ENCODE results near the gene UHRF2.
A peak's percentile ranks its signal among the peaks of the same experiment; 100 is the strongest.
"Not testable (repeated sequence)": the region's sequence is repeated elsewhere in the genome, so short reads cannot be mapped to it uniquely, and the experiment has no call there.

UHRF2 gene, protein sequence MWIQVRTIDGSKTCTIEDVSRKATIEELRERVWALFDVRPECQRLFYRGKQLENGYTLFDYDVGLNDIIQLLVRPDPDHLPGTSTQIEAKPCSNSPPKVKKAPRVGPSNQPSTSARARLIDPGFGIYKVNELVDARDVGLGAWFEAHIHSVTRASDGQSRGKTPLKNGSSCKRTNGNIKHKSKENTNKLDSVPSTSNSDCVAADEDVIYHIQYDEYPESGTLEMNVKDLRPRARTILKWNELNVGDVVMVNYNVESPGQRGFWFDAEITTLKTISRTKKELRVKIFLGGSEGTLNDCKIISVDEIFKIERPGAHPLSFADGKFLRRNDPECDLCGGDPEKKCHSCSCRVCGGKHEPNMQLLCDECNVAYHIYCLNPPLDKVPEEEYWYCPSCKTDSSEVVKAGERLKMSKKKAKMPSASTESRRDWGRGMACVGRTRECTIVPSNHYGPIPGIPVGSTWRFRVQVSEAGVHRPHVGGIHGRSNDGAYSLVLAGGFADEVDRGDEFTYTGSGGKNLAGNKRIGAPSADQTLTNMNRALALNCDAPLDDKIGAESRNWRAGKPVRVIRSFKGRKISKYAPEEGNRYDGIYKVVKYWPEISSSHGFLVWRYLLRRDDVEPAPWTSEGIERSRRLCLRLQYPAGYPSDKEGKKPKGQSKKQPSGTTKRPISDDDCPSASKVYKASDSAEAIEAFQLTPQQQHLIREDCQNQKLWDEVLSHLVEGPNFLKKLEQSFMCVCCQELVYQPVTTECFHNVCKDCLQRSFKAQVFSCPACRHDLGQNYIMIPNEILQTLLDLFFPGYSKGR

DNA sequence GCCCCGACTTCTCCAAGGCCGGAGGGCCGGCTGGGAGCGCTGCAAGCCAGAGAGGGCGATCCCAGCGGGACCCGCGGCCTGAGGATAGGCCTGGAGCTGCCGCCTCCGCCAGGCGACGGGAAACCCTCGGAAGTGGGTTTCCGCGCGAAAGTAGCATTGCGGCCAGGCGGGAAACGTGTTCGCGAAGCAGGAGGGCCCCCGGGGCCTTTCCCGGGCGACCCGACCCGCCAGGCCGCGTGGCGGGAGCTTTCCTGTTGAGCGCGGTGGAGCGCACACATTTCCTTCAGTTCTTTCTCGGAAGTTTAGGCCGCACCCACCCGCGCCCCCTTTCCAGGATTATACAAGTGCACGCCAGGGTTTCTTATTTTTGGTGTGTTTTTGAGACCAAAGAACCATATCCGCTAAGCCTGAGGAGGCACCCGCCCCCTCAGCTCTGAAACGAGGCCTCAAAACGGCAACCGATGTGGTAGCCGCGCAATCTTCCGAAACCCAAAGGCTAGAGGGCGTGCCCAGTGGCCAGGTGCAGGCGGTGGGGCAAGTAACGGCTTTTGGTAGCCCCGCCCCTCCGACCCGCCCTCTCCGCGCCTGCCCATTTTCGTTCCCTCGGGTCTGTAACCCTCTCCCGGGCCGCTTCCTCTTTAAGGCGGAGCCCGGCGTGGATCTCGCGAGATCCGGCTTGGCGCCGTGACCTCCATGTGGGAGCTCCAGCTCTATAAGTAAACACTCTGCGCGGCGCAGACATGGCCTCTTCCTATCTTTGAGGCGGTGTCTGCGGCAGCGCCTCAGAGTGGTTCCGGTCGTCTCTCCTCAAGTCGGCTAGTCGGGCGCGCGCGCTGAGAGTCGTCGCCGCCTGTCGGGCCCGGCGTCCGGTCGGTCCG lies at the start of gene UHRF2:
Gene UHRF2, plus strand, starts transcription at position 713 of the 878 bp plus-strand sequence. CDS start 292 bp downstream, outside the sequence.
- peak; percentile 97 for DNase-seq

DNA sequence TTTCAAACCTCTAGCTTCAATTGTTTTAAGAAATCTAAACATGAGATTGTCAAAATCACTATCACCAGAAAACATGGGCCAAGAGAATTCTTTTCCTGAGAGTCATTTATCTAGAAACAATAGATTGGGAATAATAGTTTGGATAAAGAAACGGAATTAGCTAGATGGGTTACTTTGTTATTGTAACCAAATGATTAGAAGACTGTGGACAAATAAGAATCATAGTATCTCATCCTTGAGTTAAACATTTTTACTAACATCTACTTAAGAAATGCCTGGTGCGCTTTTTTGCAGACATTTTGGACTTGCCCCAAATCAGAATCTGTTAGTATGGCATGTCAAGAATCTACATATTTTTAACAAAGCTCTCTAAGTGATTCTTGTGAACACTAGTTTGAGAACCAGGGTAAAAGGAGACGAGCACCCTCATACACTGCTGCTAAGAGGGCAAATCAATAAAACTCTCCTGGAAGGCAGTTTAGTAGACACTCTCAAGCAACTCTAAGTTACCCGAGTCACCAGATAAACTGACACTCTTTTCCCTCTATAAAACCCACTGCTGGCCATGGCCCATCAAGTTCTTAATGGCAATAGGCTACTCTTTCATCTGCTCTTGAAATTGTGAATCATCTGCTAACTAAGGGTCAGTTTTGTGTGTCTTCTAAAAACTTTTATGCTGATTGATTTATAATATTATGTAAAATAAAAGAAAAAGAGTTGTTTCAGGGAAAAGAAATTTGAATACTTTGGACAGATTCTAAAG lies 45.7 kb upstream of the UHRF2 start:
- DNase-seq, result no peak

DNA sequence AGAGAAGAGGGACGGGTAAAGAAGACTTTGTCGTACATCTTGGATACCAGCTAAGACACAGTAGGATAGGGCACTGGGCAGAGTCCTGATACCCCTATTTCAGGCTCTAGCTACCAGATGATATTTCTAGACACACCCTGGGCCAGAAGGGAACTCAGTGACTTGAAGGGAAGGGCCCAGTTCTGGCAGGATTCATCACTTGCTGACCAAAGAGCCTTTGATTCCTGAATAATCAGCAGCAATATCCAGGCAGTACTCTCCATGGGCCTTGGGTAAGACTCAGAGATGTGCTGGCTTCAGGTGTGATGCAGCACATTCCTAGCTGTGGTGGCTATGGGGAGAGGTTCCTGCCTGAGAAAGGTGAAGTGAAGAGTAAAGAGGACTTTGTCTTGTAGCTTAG lies 44.2 kb upstream of the UHRF2 start:
- DNase-seq, result no peak

DNA sequence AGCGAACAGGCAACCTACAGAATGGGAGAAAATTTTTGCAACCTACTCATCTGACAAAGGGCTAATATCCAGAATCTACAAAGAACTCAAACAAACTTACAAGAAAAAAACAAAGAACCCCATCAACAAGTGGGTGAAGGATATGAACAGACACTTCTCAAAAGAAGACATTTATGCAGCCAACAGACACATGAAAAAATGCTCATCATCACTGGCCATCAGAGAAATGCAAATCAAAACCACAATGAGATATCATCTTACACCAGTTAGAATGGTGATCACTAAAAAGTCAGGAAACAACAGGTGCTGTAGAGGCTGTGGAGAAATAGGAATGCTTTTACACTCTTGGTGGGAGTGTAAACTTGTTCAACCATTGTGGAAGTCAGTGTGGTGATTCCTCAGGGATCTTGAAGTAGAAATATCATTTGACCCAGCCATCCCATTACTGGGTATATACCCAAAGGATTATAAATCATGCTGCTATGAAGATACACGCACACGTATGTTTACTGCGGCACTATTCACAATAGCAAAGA lies 31.5 kb upstream of the UHRF2 start:
- DNase-seq, result not testable (repeated sequence)

DNA sequence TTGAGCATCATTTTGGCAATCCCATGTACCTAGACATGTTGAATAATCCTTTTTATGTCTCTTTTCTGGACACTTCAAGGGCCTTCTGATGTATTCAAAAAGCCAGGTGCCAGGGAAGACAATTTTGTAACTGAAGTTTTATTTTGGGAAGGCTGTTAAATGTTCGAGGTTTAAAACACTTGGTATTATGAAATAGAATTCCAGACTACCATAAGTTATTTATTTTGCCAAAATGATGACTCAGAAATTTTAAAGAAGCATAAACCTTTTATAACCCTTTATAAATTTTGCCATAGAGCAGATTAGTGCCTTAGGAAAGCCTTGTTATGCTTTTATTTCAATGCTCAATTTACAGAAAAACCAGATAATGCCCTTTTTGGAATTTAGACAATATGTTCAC lies 30.3 kb upstream of the UHRF2 start:
- peak; percentile 65 for DNase-seq

DNA sequence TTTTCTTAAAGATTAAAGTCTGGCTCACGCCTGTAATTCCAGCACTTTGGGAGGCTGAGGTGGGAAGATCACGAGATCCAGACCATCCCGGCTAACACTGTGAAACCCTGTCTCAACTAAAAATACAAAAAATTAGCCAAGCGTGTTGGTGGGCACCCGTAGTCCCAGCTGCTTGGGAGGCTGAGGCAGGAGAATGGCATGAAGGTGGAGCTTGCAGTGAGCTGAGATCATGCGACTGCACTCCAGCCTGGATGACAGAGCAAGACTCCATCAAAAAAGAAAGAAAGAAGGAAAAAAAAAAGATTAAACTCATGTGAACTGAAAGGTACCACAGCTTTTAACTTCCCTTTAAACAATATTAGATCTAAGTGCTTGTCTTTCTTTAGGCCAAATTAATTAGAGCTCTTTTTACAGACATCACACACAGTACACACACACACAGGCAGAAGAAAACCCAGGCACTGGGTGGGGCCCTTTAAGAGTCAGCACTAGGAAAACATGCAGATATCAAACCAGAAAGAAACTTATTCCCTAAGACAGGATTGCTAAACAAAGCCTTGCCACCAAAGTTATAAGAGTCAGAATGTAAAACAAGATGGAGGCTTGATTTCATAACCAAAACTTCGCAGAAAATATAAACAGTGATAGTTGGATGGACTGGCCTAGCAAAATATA lies 29.3 kb upstream of the UHRF2 start:
- DNase-seq, result peak; percentile 84

DNA sequence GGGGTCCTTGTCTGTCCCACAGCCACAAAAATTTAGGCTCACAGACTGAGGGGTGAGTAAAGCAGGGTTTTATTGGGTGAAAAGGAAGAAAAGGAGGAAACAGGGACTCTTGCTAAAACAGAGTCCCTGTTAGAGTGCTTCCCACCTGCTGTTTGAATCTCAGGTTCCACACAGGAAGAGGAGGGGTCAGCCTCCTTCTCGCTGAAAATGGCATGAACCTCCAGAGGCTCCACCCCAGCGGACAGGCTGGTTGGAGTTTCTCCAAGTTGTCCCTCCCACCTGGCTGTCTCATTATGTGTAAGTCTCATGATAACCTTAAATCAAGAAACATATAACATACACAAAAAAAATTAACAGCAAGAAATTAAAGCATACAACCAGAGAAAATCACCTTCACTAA lies 28.3 kb upstream of the UHRF2 start:
- DNase-seq, result no peak

DNA sequence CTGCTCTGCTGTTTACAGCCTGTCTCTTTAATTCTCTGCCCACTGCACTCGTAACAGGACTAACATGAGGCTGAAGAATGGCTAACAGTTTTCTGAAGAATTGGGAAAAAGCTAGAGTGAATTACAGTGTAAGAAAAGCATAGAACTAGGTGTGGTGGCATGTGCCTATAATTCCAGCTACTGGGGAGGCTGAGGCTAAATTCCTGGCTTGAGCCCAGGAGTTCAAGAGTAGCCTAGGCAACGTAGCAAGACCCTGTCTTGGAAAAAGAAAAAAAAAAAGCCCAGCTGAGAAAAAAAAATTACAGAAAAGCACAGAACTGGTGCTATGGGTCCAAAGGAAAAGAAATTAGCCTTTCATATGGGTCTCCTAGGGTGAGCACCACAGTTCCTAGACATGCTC lies 13.9 kb upstream of the UHRF2 start:
- DNase-seq, result no peak

DNA sequence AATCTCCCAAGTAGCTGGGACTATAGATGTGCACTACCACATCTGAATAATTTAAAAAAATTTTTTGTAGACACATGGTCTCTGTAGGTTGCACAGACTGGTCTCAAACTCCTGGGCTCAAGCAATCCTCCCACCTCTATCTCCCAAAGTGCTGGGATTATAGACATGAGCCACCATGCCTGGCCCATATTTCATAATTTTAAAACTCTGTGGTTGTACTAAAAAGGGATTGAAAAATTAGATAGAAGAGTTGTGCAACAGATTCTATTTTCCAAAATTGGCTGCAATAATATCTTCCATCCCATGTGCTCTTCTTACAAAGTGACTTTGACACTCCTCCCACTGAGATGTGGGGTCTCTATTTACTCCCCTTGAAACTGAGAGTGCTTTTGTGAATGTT lies 7.6 kb upstream of the UHRF2 start:
- DNase-seq, result no peak

DNA sequence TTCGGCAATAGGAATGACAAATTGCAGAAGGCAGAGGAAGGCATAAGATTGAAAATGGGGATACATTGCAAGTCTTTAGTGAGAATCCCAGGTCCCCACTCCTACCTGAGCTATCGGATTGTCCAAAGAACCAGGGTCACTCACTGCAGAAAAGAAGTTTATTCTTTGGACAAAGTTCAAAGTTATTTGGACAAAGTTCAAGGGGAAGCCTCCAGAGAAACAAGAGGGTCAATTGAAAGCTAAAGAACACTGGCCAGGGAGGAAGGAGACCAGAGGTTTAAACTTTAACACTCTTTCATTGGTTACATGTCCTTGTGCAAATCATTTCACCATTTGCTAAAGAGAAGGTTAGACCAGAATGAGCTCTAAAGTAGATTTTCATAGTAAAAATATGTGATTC lies 5.2 kb upstream of the UHRF2 start:
- DNase-seq, result no peak

DNA sequence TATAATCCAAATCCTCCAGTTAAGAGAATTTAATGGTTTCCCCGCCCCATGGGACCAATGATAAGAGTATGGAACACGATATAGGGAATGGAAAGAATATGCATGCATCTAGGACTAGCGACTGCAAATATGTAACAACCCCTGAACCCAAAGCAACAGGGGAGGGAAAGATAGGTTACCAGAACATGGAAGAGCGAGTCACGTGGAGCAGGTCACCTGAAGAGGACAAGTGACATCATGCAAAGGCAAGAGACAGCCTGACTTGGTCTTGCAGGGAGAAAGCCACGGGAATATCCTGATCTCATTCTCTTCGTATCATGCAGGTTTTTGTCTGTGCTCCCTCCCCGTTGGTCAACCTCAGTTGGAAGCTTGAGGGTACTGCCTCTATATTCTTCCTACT lies 4.7 kb upstream of the UHRF2 start:
- DNase-seq, result no peak

DNA sequence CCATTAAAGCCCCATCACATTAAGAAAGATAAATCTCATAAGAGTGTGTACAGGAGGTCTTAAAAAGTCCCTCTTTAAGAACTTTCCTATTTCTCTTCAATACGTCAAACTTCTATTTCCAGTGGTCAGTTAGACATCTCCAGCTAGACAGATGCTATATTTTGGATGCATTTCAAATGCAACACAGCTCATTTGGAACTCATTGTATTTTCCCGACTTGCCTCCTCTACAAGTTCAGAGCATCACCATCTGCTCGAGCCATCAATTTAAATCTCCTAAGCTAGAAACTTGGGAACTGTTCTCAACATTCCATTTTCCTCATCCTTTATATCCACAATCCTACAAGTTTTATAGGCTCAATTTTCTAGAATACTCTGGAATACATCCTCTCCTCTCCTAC lies 3.2 kb upstream of the UHRF2 start:
- no peak for DNase-seq

DNA sequence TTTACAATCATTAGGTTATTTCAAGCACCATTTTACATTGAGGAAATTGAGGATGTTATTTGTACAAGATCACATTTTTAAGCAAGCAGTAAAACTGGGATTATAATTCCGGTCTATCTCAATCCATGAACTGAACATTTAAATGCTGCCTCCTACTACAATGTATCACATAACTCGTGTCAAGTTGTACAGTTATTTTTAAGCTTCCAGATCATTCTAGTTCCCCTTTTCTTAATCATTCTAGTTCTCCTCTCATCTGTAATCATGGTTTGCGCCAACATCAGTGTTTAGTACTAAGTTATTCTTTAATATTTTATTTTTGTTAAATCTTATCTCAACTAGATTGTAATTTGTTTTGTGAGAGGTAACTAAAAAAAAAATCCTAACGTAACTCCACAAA lies 2.4 kb upstream of the UHRF2 start:
- DNase-seq, result no peak

DNA sequence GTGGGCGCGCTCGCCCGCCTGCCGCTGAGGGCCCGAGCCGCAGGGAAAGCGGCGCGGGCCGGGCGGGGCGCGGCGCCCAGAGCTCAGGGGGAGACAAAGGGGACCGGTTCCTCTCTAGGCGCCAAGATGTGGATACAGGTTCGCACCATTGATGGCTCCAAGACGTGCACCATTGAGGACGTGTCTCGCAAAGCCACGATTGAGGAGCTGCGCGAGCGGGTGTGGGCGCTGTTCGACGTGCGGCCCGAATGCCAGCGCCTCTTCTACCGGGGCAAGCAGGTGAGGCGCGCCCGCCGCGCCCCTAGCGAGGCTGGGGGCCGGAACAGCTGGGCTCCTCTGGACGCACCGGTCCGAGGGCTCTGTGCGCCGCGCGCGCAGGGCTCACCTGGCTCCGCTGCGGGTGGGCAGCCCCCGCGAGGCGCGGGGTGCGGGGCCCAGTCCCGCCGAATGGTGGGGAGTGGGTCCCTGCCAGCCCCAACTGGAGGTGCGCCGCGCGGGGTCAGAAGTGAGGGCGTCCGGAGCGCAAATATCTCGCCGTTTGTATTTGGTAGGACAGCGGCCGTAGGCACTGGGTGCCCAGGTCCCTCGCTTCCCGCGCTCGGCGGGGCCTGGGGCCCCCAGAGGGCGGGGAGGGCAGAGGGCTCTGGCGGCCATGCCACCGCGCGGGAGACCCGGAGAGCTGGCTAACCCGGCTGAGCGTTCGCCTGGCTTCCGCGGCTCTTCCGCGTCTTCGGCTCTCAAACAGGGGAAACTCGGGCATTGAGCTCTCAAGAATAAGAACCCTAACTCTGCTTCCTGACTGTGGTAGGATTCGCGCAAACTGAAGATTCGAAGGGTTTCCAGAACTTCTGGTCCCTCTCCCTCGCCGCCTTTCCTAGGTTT lies 607 bp downstream of the UHRF2 start:
- peak; percentile 23 for DNase-seq

DNA sequence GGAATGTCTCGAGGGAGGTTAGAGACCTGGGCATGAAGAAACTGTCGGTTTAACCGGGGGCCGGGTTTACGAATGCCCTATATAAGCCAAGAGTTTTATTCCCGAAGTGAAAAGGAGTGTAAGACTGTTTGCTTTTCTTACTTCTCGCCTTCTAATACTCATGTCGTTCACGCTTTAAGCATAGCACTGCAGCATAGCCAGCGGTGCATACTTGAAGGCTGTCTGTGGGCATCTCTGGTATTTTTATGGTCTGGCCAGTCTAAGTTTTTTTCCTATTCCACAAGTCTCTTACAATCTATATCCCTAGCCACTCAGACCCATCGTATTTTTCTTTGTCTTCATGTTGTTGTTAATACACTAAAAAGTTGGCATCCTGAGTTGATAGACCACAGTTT lies 1.2 kb downstream of the UHRF2 start:
- peak; percentile 37 for DNase-seq

DNA sequence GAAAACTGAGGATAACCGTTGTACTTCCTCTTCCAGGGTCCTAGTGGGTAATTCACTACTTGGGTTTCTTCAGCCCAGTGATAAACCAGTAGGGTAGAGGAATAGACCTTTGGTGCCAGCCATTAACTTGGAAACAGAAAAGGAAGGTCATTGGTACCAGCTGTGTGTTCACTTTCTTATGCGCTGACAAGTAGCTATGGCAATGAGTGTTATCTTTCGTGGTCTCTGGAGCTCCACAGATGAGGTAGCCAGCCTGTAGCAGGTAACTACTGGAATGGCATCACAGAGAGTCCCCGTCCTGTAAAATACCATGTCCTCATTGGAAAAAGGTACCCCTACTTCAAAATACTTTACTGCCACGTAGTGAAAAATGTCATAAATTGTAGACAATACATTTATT lies 2.3 kb downstream of the UHRF2 start:
- DNase-seq, result no peak

DNA sequence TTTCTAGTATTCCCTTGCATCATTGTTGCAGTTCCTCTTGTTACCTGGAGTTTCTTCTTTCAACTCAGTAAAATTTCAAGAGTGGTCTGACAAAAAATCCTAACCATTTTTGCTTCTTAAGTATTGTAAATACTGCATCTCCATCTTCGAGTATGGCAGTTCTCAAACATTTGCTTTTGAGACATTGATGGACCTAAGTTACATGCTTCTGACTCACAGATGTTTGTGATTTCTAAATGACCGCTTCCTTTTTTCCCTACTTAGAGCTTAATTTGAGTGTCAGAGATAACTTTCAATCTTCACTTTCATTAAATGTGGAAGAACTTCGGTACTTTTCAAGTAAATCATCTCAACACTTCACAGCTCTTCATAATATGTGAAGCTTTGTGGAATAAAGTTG lies 4.2 kb downstream of the UHRF2 start:
- DNase-seq, result peak; percentile 45

DNA sequence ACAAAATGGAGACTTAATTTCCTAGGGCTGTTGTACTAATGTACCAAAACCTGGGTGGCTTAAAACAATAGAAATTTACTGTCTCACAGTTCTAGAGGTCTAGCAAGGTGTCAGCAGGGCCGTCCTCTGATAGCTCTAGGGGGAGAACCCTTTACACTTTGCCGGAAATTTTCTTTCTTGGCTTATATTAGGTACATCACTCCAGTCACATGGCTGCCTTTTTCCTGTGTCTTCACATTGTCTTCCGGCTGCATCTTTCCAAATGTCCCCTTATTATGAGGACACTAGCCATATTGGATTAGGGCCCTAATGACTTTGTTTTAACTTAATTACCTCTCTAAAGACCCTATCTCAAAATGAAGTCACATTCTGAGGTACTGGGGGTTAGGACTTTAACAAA lies 5.8 kb downstream of the UHRF2 start:
- no peak for DNase-seq

DNA sequence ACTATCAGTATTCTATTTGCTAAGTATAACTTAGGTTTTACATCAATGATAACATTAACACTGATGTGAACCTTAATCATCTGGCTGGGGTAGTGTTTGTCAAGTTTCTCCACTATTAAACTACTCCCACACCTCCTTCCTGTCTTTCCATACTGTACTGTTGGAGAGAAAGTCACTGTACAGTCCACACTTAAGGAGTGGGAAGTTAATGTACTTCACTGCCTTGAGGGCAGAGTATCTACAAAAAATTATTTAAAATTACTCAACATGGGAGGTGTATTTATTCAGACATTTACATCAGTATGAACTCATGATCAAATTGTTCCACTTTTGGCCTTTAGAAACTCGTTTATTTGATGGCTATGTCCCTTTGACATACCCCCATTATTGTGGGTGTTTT lies 11.9 kb downstream of the UHRF2 start:
- DNase-seq, result no peak

DNA sequence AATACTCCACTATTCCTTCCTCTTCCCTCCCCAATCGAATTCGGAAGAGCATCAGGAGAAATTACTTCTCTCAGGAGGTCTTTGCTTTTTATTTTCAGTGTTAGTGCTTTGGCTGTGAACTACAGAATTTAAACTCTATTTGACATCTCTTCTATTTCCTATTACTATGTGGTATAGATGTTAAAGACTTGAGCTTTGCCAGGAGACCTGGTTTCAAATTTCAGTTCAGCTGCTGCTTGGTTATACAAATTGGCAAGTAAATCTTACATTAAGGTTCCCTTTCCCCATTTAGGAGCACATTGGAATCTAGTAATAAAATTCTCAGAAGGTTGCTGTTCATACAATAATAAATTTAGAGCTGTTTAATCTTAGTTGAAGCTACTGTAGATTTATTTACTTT lies 13.1 kb downstream of the UHRF2 start:
- DNase-seq, result no peak
